HG03469 (cell line): ENCODE data around the gene ACTG2.
"Not testable (repeated sequence)": the region's sequence is repeated elsewhere in the genome, so short reads cannot be mapped to it uniquely, and the experiment has no call there.

ENCODE experiments used
- ATAC-seq: cut with Tn5 transposase; IDR thresholded peaks from one replicate; pipeline ENCODE4 v1.9.1; 2021; ENCODE audit warnings: mild to moderate bottlenecking, moderate library complexity, moderate number of reproducible peaks; ENCODE audit not compliant: unreplicated experiment

The ACTG2 gene

DNA sequence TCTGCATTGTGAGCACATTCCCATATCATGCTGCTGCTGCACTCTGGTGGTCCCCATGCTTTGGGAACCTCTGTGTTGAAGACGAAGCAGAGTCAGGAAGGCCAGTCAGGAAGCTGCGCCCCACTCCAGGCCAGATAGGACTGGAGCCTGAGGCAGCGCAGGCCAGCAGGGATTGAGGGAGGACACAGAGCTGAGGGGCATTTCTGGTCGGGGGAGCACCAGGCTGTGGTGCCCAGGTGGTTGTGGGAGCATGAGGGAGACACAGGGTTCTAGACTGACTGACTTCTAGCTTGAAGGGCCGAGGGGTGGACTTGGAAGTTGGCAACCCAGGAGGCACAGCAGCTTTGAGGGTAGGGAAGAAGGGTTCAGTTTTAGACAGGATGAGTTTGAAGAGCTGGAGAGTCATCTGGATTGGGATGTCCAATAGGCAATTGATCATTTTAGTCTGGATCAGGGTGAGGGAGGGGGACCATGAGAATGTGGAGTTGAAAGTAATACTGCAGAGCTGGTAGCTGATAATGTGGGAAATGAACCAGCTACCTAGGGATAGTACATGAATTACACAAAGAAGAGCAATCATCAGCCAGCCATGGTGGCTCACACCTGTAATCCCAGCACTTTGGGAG is 1.4 kb upstream of the ACTG2 start:
- ATAC-seq: no peak

GRCh38 chr2:73893764-73894474 is 1.1 kb downstream of the ACTG2 start:
- ATAC-seq: no peak

GRCh38 chr2:73894475-73894850 is 1.7 kb downstream of the ACTG2 start:
- ATAC-seq: no peak

GRCh38 chr2:73894877-73895276 is 2.1 kb downstream of the ACTG2 start:
- ATAC-seq: no peak

GRCh38 chr2:73895473-73895872 is 2.7 kb downstream of the ACTG2 start:
- no peak for ATAC-seq

- ATAC-seq: peak; percentile 44
Measured at GRCh38 chr2:73896362-73897239, 3.8 kb downstream of the ACTG2 start.

DNA sequence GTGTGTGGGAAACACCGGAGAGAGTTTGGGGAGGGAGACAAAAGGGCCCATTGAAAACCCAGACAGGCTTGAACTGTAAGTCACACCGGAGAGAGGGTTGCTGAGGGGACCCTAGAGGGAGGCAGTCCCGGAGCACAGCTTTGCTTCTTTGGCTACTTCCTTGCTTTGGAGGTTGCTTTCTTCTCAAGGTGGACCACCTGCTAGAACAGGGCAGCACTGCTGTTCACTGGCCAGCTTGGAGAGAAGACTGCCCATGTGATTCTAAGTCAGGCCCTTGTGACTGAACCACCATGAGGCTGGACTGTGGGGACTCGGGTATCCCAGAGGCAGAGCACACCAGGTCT is 4.4 kb downstream of the ACTG2 start:
- ATAC-seq: no peak

GRCh38 chr2:73897934-73898333 is 5.1 kb downstream of the ACTG2 start:
- no peak for ATAC-seq

GRCh38 chr2:73899801-73900336 is 7.1 kb downstream of the ACTG2 start:
- no peak for ATAC-seq

DNA sequence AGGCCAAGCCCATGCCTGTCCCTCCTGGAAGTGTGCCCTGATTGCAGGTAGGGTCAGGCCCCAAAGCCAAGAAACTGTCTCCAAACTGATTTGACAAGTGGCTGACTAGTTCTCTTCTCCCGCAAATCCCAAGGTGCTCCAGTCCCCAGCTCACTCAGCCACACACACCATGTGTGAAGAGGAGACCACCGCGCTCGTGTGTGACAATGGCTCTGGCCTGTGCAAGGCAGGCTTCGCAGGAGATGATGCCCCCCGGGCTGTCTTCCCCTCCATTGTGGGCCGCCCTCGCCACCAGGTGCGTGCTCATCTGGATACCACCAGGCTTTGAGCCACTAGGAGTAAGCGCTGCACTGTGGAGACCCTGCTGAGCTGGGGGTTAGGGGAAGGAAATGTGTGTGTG is 8.3 kb downstream of the ACTG2 start:
- ATAC-seq: no peak

GRCh38 chr2:73902284-73902683 is 9.5 kb downstream of the ACTG2 start:
- no peak for ATAC-seq

DNA sequence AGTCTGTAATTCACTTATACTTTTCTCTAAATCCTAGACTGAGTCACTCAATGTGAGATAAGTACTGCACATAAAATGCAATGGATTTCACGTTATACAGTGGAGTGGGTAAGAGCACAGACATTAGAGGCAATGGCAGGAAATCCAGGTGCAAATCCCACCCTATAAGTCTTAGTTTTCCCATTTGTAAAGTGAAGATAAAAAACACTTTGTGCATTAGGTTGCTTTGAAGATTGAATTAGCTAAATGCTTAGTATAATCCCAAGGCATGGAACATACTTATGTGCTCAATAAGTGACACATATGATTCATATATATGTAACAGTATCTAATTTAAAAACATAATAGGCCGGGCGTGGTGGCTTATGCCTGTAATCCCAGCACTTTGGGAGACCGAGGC is 10.5 kb downstream of the ACTG2 start:
- ATAC-seq: no peak

GRCh38 chr2:73903949-73904613 is 11.3 kb downstream of the ACTG2 start:
- ATAC-seq: not testable (repeated sequence)

- no peak for ATAC-seq
Measured at GRCh38 chr2:73904952-73905351, 12.1 kb downstream of the ACTG2 start.

DNA sequence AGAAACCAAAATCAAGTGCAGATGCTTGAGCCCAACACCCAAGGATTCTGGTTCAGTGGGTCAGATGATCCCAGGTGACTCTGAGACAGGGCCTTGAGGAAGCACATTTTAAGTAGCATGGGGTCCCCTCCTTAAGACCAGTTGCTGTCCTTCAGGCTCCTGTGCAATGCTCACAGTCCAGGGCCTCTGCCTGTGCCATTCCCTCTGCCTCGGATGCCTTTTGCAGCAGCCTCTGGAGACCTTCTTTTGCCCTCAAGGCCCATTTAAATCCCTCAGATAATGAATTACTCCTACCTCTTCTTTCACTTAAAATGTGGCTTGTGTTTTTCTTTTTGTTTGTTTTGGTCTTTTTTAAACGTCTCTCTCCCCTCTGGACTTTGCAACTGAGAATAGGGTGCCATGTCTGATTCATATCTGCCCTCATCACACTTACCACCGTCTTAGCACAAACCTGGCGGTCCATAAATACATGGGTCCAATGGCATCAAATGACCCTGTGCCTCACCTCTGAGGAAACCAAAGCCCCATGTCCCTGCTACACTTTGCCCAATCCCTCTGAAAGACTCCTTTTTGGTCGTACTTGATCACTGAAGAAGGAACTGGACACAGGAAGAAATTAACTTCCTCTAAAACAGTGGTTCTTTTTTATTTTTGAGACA is 14.2 kb downstream of the ACTG2 start:
- no peak for ATAC-seq

GRCh38 chr2:73907840-73908452 is 15.1 kb downstream of the ACTG2 start:
- ATAC-seq: no peak

- no peak for ATAC-seq
Measured at GRCh38 chr2:73908689-73909652, 16.2 kb downstream of the ACTG2 start.

DNA sequence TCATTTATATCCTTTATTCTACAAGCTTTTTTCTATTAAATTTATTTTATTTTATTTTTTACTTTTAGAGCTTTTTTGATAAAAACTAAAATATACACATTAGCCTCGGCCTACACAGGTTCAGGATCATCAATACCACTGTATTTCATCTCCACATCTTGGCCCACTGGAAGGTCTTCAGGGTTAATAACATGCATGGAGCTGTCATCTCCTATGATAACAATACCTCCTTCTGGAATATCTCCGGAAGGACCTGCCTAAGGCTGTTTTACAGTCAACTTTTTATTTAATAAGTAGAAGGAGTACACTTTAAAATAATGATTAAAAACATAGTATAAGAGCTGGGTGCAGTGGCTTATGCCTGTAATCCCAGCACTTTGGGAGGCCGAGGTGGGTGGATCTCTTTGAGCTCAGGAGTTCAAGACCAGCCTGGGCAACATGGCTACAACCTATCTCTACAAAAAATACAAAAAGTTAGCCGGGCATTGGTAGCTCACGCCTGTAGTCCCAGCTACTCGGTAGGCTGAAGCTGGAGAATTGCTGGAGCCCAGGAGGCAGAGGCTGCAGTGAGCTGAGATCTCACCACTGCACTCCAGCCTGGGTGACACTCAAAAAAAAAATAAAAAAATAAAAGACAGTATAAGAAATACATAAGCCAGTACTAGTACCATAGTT is 18.2 kb downstream of the ACTG2 start:
- ATAC-seq: no peak
